Trophoblast cell (in vitro differentiated cells and primary cell): Measurements from ENCODE around the gene TMEM82.

Experiments
- DNase-seq, 2 donors: peaks; one replicate each; pipeline ENCODE4 v3.0.0-alpha.2; 2016
- H2AFZ ChIP-seq: 2 replicates; pipeline ENCODE4 v1.6.1; 2013; ENCODE audit warnings: low read length, moderate library complexity, mild to moderate bottlenecking; ENCODE audit not compliant: insufficient read depth, poor library complexity
- H2AK5ac ChIP-seq: 2 replicates; pipeline ENCODE4 v1.6.1; 2013; ENCODE audit warnings: mild to moderate bottlenecking, low read length
- H2BK120ac ChIP-seq: 2 replicates; pipeline ENCODE4 v1.6.1; 2013; ENCODE audit warnings: low read length, mild to moderate bottlenecking, moderate library complexity; ENCODE audit not compliant: insufficient read depth, poor library complexity
- H2BK12ac ChIP-seq: 2 replicates; pipeline ENCODE4 v1.6.1; 2013; ENCODE audit warnings: mild to moderate bottlenecking, low read length, moderate library complexity
- H2BK5ac ChIP-seq: 2 replicates; pipeline ENCODE4 v1.6.1; 2013; ENCODE audit warnings: low read length, low read depth, moderate library complexity, mild to moderate bottlenecking; ENCODE audit not compliant: poor library complexity
- H3K14ac ChIP-seq: 2 replicates; pipeline ENCODE4 v1.6.1; 2013; ENCODE audit warnings: mild to moderate bottlenecking, low read length
- H3K18ac ChIP-seq: 2 replicates; pipeline ENCODE4 v1.6.1; 2013; ENCODE audit warnings: mild to moderate bottlenecking, low read length
- H3K23ac ChIP-seq: 2 replicates; pipeline ENCODE4 v1.6.1; 2013; ENCODE audit warnings: low read length
- H3K27ac ChIP-seq: 2 replicates; pipeline ENCODE4 v1.5.1; 2013; ENCODE audit warnings: low read depth, mild to moderate bottlenecking, inconsistent platforms, low read length, moderate library complexity
- H3K27me3 ChIP-seq: 2 replicates; pipeline ENCODE4 v1.6.1; 2013; ENCODE audit warnings: inconsistent platforms, mild to moderate bottlenecking, low read length, moderate library complexity; ENCODE audit not compliant: insufficient read depth
- H3K36me3 ChIP-seq, 2 experiments: 1 replicate in 1 of 2; 2 replicates in 1 of 2; pipeline ENCODE4 v1.6.1; 2013; ENCODE audit warnings: low read length in 2 of 2, mild to moderate bottlenecking in 2 of 2, moderate library complexity in 1 of 2; ENCODE audit not compliant: insufficient read depth in 2 of 2, control insufficient read depth in 1 of 2
- H3K4ac ChIP-seq: 2 replicates; pipeline ENCODE4 v1.6.1; 2013; ENCODE audit warnings: low read depth, mild to moderate bottlenecking, low read length, moderate library complexity
- H3K4me1 ChIP-seq, 2 experiments: 1 replicate in 1 of 2; 2 replicates in 1 of 2; pipeline ENCODE4 v1.6.1; 2013; ENCODE audit warnings: low read length in 2 of 2, mild to moderate bottlenecking in 2 of 2, moderate library complexity in 1 of 2; ENCODE audit not compliant: insufficient read depth in 2 of 2, control insufficient read depth in 1 of 2
- H3K4me2 ChIP-seq: 2 replicates; pipeline ENCODE4 v1.6.1; 2013; ENCODE audit warnings: inconsistent platforms, mild to moderate bottlenecking, low read length, moderate library complexity
- H3K4me3 ChIP-seq: 2 replicates; pipeline ENCODE4 v1.5.1; 2013; ENCODE audit warnings: mild to moderate bottlenecking, low read depth, low read length, inconsistent platforms
- H3K79me1 ChIP-seq: one replicate; pipeline ENCODE4 v1.6.1; 2013; ENCODE audit warnings: low read length
- H3K79me2 ChIP-seq: 2 replicates; pipeline ENCODE4 v1.6.1; 2013; ENCODE audit warnings: low read length, mild to moderate bottlenecking; ENCODE audit not compliant: control insufficient read depth, insufficient read depth, poor library complexity
- H3K9ac ChIP-seq: 2 replicates; pipeline ENCODE4 v1.6.1; 2013; ENCODE audit warnings: mild to moderate bottlenecking, low read length
- H3K9me3 ChIP-seq: 2 replicates; pipeline ENCODE4 v1.6.1; 2013; ENCODE audit warnings: low read depth, mild to moderate bottlenecking, control low read depth, inconsistent platforms, low read length; ENCODE audit not compliant: insufficient read depth
- H4K12ac ChIP-seq: 2 replicates; pipeline ENCODE4 v1.6.1; 2013; ENCODE audit warnings: low read depth, mild to moderate bottlenecking, low read length, moderate library complexity
- H4K8ac ChIP-seq: 2 replicates; pipeline ENCODE4 v1.6.1; 2013; ENCODE audit warnings: low read depth, mild to moderate bottlenecking, low read length, moderate library complexity
- H4K91ac ChIP-seq: one replicate; pipeline ENCODE4 v1.6.1; 2013; ENCODE audit warnings: low read depth, mild to moderate bottlenecking, low read length, moderate library complexity
- WGBS: extraction: QIAGEN DNeasy Blood & Tissue Kit; methylation state at CpG from one replicate; pipeline ENCODE4 v1.1.7; 2013; ENCODE audit warnings: missing lambda C conversion rate; ENCODE audit not compliant: insufficient read length, insufficient coverage; ENCODE audit errors: extremely low coverage; 5-methylcytosine and 5-hydroxymethylcytosine counted together

The TMEM82 gene

DNA sequence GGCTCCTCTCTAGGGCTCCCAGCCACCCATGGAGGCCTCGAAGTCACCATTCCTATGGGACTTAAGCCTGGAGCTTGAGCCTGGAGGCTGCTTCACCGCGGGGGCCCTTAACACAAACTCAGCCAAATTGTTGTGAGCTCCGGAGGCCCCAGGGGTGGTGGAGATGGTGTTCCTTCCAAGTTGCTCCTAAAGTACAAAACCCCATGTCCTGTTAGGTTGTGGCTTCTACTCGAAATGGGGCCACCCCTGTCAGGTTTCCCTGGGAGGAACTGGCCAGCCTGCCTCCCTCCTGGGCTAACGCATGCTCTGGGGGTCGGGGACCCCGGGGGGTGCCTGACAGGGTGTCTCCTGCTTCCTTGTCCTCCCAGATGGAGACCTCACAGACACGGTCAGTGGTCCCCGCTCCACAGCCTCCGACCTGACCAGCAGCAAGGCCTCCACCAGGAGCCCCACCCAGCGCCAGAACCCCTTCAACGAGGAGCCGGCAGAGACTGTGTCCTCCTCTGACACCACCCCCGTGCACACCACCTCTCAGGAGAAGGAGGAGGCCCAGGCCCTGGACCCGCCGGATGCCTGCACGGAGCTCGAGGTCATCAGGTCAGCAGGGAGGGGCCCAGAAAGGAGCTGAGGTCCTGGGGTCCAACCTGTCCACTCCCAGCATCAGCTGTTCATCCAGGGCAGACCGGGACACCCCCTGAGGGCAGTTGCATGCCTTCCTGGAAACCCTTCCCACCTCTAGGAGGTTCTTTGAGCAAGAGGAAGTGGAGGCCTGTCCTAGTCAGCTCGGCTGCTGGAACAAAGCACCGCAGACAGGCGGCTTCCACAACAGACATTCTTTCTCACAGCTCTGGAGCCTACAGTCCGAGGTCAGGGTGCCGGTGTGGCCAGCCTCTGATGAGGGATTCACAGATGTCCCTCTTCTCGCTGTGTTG is 17.1 kb upstream of the TMEM82 start:
- Histone ChIP-seq H2AFZ (no peak overlapping the region), H3K18ac (no peak overlapping the region), H3K79me2 (no peaks in the 10 kb centered on the region), H2BK5ac (no peak overlapping the region), H3K23ac (no peak overlapping the region), H3K4me1 (peaks cover 40 to 46% of the 10 kb centered on the region in 2 experiments), H3K4me2 (no peak overlapping the region), H4K8ac (no peak overlapping the region), H4K12ac (no peak overlapping the region), H3K27ac (peak overlapping the region; percentile 18), H3K36me3 (peaks cover 43 to 46% of the 10 kb centered on the region in 2 experiments), H3K27me3 (no peaks in the 10 kb centered on the region), H3K14ac (no peak overlapping the region), H2AK5ac (no peak overlapping the region), H4K91ac (no peak overlapping the region), H3K4ac (no peak overlapping the region), H3K9me3 (no peaks in the 10 kb centered on the region), H3K4me3 (no peak overlapping the region), H2BK120ac (no peak overlapping the region), H3K9ac (no peak overlapping the region), H3K79me1 (peaks cover 7% of the 10 kb centered on the region), H2BK12ac (no peak overlapping the region)
- DNase-seq = peak; percentile 84 to 87
- no CpG with 5 or more reads among the region's 26 CpGs for WGBS

DNA sequence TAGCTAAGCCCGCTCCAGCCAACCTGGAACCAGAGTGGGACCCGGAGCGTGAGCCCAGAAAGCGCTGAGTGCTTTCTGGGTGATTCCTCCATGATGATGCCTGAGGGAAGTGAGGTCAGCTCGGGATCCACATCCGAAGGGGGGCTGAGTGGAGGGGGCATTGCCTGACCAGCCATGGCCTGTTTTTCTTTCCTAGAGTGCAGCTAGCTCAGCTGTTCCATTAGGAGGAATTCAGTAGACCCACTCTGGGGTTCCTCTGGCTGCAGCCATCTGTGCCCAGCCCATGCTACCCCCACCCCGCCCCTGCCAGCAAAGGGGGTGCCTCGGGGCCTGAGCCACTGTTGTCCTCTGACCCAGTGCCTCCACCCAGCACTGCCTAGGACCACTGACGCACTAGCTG is 15.8 kb upstream of the TMEM82 start:
- Histone ChIP-seq H2AK5ac (no peak overlapping the region), H4K8ac (no peak overlapping the region), H3K4me3 (no peak overlapping the region), H3K27ac (no peak overlapping the region), H3K4me1 (peaks cover 35 to 39% of the 10 kb centered on the region in 2 experiments), H3K14ac (no peak overlapping the region), H3K18ac (no peak overlapping the region), H2BK120ac (no peak overlapping the region), H3K4me2 (no peak overlapping the region), H3K23ac (no peak overlapping the region), H3K36me3 (peaks cover 50 to 51% of the 10 kb centered on the region in 2 experiments), H2BK5ac (no peak overlapping the region), H2AFZ (no peak overlapping the region), H3K4ac (no peak overlapping the region), H3K27me3 (no peaks in the 10 kb centered on the region), H4K91ac (no peak overlapping the region), H3K9me3 (no peaks in the 10 kb centered on the region), H2BK12ac (no peak overlapping the region), H4K12ac (no peak overlapping the region), H3K79me2 (no peaks in the 10 kb centered on the region), H3K79me1 (peaks cover 7% of the 10 kb centered on the region), H3K9ac (no peak overlapping the region)
- whole genome bisulfite sequencing = no CpG with 5 or more reads among the region's 9 CpGs
- no peak for DNase-seq

DNA sequence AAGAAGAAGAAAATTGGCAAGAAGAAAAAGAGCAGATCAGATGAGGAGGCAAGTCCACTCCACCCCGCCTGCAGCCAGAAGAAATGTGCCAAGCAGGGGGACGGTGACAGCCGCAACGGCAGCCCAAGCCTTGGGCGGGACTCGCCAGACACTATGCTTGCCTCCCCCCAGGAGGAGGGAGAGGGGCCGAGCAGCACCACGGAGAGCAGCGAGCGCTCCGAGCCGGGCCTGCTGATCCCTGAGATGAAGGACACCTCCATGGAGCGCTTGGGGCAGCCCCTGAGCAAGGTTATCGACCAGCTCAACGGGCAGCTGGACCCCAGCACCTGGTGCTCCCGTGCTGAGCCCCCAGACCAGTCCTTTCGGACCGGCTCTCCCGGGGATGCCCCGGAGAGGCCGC is 15.3 kb upstream of the TMEM82 start:
- Histone ChIP-seq H2BK120ac (no peak overlapping the region), H3K18ac (peak overlapping the region; percentile 18), H3K27me3 (no peaks in the 10 kb centered on the region), H4K12ac (no peak overlapping the region), H3K4ac (no peak overlapping the region), H3K4me1 (peaks cover 35 to 39% of the 10 kb centered on the region in 2 experiments), H3K4me2 (no peak overlapping the region), H4K8ac (no peak overlapping the region), H2AK5ac (no peak overlapping the region), H3K36me3 (peaks cover 55 to 56% of the 10 kb centered on the region in 2 experiments), H3K79me2 (no peaks in the 10 kb centered on the region), H3K27ac (no peak overlapping the region), H3K23ac (no peak overlapping the region), H4K91ac (no peak overlapping the region), H3K9ac (no peak overlapping the region), H2AFZ (no peak overlapping the region), H2BK5ac (no peak overlapping the region), H2BK12ac (no peak overlapping the region), H3K9me3 (no peaks in the 10 kb centered on the region), H3K14ac (no peak overlapping the region), H3K4me3 (no peak overlapping the region), H3K79me1 (peaks cover 7% of the 10 kb centered on the region)
- DNase-seq = no peak
- WGBS = no CpG with 5 or more reads among the region's 21 CpGs

DNA sequence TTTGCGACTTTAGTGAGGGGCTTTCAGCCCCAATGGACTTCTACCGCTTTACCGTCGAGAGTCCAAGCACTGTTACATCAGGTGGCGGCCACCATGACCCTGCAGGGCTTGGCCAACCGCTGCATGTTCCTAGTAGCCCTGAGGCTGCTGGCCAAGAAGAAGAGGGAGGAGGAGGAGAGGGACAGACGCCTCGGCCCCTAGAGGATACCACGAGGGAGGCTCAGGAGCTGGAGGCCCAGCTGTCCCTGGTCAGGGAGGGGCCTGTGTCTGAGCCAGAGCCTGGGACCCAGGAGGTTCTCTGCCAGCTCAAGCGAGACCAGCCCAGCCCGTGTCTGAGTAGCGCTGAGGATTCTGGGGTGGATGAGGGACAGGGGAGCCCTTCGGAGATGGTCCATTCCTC is 14.9 kb upstream of the TMEM82 start:
- no peak overlapping the region for H4K12ac ChIP-seq

More for the DNA sequence above, 14.9 kb upstream of the TMEM82 start:
- Histone ChIP-seq H3K4me1 (peaks cover 32 to 36% of the 10 kb centered on the region in 2 experiments), H3K9ac (no peak overlapping the region), H3K79me2 (no peaks in the 10 kb centered on the region), H3K4me3 (no peak overlapping the region), H3K18ac (no peak overlapping the region), H3K23ac (no peak overlapping the region), H3K36me3 (peaks cover 58 to 59% of the 10 kb centered on the region in 2 experiments), H3K9me3 (no peaks in the 10 kb centered on the region), H4K91ac (no peak overlapping the region), H2AK5ac (no peak overlapping the region), H2AFZ (no peak overlapping the region), H3K79me1 (peaks cover 6% of the 10 kb centered on the region), H2BK5ac (no peak overlapping the region), H3K4me2 (no peak overlapping the region), H3K14ac (no peak overlapping the region), H3K27me3 (no peaks in the 10 kb centered on the region), H3K27ac (no peak overlapping the region), H2BK12ac (no peak overlapping the region), H3K4ac (no peak overlapping the region), H2BK120ac (no peak overlapping the region), H4K8ac (no peak overlapping the region)
- WGBS = no CpG with 5 or more reads among the region's 13 CpGs
- no peak for DNase-seq
